ENCODE results near the gene GJA9. TPM values are rescaled to one million over a fixed set of nuclear protein-coding genes. Genes with fewer than 3 reads are reported as not detected.
"Not testable (repeated sequence)": the region's sequence is repeated elsewhere in the genome, so short reads cannot be mapped to it uniquely, and the experiment has no call there.

GJA9 gene
- total and polyA plus RNA-seq, 2 of the 4 experiments (the other 2 are of a cell fraction) = not detected

DNA sequence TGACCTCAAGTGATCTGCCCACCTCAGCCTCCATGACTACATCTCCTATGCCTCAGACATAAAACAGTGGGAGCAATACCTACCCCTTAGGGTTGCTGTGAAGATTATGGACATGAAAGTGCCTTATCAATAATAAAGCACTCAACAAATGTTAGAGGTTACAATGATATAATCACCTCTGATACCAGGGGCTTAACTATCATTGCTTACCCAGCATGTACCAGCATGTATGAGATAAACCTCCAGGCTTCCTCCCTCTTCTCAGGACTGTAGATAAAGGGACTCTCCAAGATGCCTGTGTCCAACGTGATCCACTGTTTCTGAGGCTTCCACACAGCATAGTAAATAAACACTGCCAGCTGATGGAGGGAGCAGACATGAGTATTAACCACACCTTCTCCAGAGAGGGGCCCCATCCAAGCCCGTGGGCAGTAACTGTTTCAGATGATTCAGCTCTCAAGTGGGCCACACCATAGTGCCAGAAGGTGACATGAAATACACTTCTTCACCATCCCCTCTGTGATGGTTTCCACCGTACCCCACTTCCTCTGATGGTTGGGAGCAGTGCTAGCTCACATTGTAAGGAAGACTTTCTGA lies 34.1 kb upstream of the GJA9 start:
- H2BK15ac ChIP-seq (ENCODE audit: low read depth, low read length) = no peak overlapping the region
- ChIA-PET POLR2A (ENCODE audit: unreplicated experiment) (no interaction called here), CTCF (no interaction called here)
- no peak overlapping the region for H2AK5ac ChIP-seq (ENCODE audit: low read depth, low read length)
- no peak overlapping the region for H3K18ac ChIP-seq (ENCODE audit: low read depth, low read length)
- no peaks in the 10 kb centered on the region for H3K79me1 ChIP-seq (ENCODE audit: low read depth in 1 of 2, low read length in 2 of 2)
- H3K56ac ChIP-seq (ENCODE audit: extremely low read depth, insufficient read depth, low read length) = no peak overlapping the region
- in situ Hi-C loops (cut with MboI; ENCODE audit: low sequenced_read_pairs) (no loop called here), dilution Hi-C loops (cut with HindIII; ENCODE audit: low sequenced_read_pairs, unreplicated experiment) (no loop called here), intact Hi-C loops (cut with micrococcal nuclease) (no loop called here)
- no peak overlapping the region for H2BK120ac ChIP-seq (ENCODE audit: low read depth, low read length)
- no peak overlapping the region for H4K5ac ChIP-seq (ENCODE audit: low read depth, low read length)
- no peaks in the 10 kb centered on the region for H3K9me3 ChIP-seq (ENCODE audit: control insufficient read depth, insufficient read depth, low read length)
- peak; percentile 60 for DNase-seq
- H2BK20ac ChIP-seq (ENCODE audit: low read depth, low read length) = no peak overlapping the region
- H3K27ac ChIP-seq (ENCODE audit: insufficient read depth, low read length) = no peak overlapping the region
- no peak overlapping the region for H2AK9ac ChIP-seq (replicated peaks; ENCODE audit: low read depth, low read length, poor library complexity)
- no TSS peak for BruUV-seq (replicated peaks)
- no peaks in the 10 kb centered on the region for H3K36me3 ChIP-seq (ENCODE audit: control insufficient read depth, insufficient read depth, low read length)
- no peaks in the 10 kb centered on the region for H3K4me1 ChIP-seq (ENCODE audit: control insufficient read depth, insufficient read depth, low read length)
- no peaks in the 10 kb centered on the region for H3K27me3 ChIP-seq (ENCODE audit: control insufficient read depth, insufficient read depth, low read length)
- H3K4ac ChIP-seq (ENCODE audit: low read depth, low read length) = no peak overlapping the region
- ATAC-seq (ENCODE audit: low read depth) = peak; percentile 77
- no peak overlapping the region for H4K8ac ChIP-seq (ENCODE audit: low read depth in 2 of 2, low read length in 2 of 2)
- no peak overlapping the region for H2BK5ac ChIP-seq (ENCODE audit: low read depth, low read length, poor library complexity, severe bottlenecking)
- H3K9ac ChIP-seq (ENCODE audit: low read depth, low read length) = no peak overlapping the region
- no peak overlapping the region for H3K4me2 ChIP-seq (ENCODE audit: low read depth, low read length)
- no peaks in the 10 kb centered on the region for H4K20me1 ChIP-seq (ENCODE audit: insufficient read depth, low read length)
- TF ChIP-seq BHLHE40 (IDR thresholded peaks at IDR 0.05; ENCODE audit: low read depth, low read length) (no peak), NFE2L2 (IDR thresholded peaks at IDR 0.05; ENCODE audit: low read depth, low read length) (no peak), CHD1 (IDR thresholded peaks at IDR 0.05; ENCODE audit: low read depth, low read length) (no peak)
- H3K4me3 ChIP-seq (ENCODE audit: insufficient read depth, low read depth, low read length) = no peak overlapping the region
- H4K91ac ChIP-seq (ENCODE audit: insufficient read depth, low read depth, low read length) = no peak overlapping the region
- H3K14ac ChIP-seq (replicated peaks; ENCODE audit: low read depth, low read length) = no peak overlapping the region
- no peak overlapping the region for H3K23ac ChIP-seq (ENCODE audit: low read depth, low read length)
- WGBS, 2 experiments (ENCODE audit: extremely low coverage in 2 of 2, insufficient read length in 1 of 2) = 0% methylated on average over 1 of the region's 3 CpGs; no CpG with 5 or more reads in 1 of the 2 experiments
- peak overlapping the region; percentile 13 for H2AFZ ChIP-seq (replicated peaks; ENCODE audit: low read length, poor library complexity)
- H3K9me1 ChIP-seq (ENCODE audit: insufficient read depth, low read length) = no peaks in the 10 kb centered on the region; the same call in 1 of the 2 replicates

DNA sequence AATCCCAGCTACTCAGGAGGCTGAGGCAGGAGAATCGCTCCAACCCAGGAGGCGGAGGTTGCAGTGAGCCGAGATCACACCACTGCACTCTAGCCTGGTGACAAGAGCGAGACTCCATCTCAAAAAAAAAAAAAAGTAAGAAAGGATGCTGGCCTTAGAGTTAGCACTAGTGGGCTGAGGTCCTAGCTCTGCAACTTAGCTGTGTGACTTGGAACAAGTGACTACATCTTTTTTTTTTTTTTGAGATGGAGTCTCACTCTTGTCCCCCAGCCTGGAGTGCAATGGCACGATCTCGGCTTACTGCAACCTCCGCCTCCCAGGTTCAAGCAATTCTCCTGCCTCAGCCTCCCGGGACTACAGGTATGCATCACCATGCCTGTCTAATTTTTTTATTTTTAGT lies 33.5 kb upstream of the GJA9 start:
- H3K4me2 ChIP-seq (ENCODE audit: low read depth, low read length); H2AK9ac ChIP-seq (replicated peaks; ENCODE audit: low read depth, low read length, poor library complexity); H3K9me1 ChIP-seq (ENCODE audit: insufficient read depth, low read length); H3K27me3 ChIP-seq (ENCODE audit: control insufficient read depth, insufficient read depth, low read length); H3K9me3 ChIP-seq (ENCODE audit: control insufficient read depth, insufficient read depth, low read length); H2BK5ac ChIP-seq (ENCODE audit: low read depth, low read length, poor library complexity, severe bottlenecking); BruUV-seq (replicated peaks); H4K5ac ChIP-seq (ENCODE audit: low read depth, low read length); H3K4me1 ChIP-seq (ENCODE audit: control insufficient read depth, insufficient read depth, low read length); H3K79me1 ChIP-seq (ENCODE audit: low read depth in 1 of 2, low read length in 2 of 2); H2AFZ ChIP-seq (replicated peaks; ENCODE audit: low read length, poor library complexity); dilution Hi-C loops (cut with HindIII; ENCODE audit: low sequenced_read_pairs, unreplicated experiment); H2BK120ac ChIP-seq (ENCODE audit: low read depth, low read length); H3K56ac ChIP-seq (ENCODE audit: extremely low read depth, insufficient read depth, low read length); H3K36me3 ChIP-seq (ENCODE audit: control insufficient read depth, insufficient read depth, low read length); in situ Hi-C loops (cut with MboI; ENCODE audit: low sequenced_read_pairs); H2BK20ac ChIP-seq (ENCODE audit: low read depth, low read length); H3K27ac ChIP-seq (ENCODE audit: insufficient read depth, low read length); H4K20me1 ChIP-seq (ENCODE audit: insufficient read depth, low read length); POLR2A ChIA-PET (ENCODE audit: unreplicated experiment); H2AK5ac ChIP-seq (ENCODE audit: low read depth, low read length); H3K18ac ChIP-seq (ENCODE audit: low read depth, low read length); H3K23ac ChIP-seq (ENCODE audit: low read depth, low read length); H4K91ac ChIP-seq (ENCODE audit: insufficient read depth, low read depth, low read length); H3K9ac ChIP-seq (ENCODE audit: low read depth, low read length); DNase-seq; H3K14ac ChIP-seq (replicated peaks; ENCODE audit: low read depth, low read length); H2BK15ac ChIP-seq (ENCODE audit: low read depth, low read length); H3K4ac ChIP-seq (ENCODE audit: low read depth, low read length); H4K8ac ChIP-seq (ENCODE audit: low read depth in 2 of 2, low read length in 2 of 2); ATAC-seq (ENCODE audit: low read depth); intact Hi-C loops (cut with micrococcal nuclease); H3K4me3 ChIP-seq (ENCODE audit: insufficient read depth, low read depth, low read length): not testable (repeated sequence)
- WGBS, 2 experiments (ENCODE audit: extremely low coverage in 2 of 2, insufficient read length in 1 of 2) = no CpG with 5 or more reads among the region's 8 CpGs
- CTCF ChIA-PET = interaction anchor here (0.6 kb wide), 1 partner anchor 80 kb away, joined by 3 read pairs; no protein-coding TSS in a partner anchor
